ENCODE results near the gene SYPL2.

The SYPL2 gene

DNA sequence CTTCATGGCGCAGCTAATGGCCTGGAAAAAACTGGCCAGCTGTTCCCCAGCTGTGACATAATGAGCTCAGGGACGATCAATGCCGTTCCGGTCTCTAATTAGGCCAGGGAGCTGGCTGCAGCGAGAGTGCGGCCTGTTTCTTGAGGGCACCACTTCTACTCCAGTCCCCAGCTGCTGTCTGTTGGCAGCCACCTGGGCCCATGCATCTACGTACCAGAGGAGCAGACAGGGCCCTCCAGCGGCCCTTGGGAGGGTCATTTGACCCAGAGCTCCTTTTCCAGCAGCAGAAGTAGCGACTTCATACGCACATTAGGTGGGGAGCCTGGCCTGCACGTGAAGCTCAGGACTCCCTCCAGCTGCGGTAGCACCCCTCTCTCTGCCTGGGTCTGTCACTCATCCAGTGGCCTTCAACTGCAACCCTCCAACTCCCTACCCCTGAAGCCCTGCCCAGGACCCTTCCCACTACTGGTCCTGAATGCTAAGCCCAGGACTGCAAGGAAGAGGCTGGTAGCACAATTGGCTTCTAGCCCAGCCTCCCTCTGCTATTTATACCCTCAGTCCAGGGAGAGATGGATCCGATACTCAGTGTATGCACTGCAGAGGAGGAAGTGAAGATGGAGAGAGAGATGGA, 64.2 kb downstream of the SYPL2 start:
- DNase-seq (ENCODE audit: low read depth) = no peak
- no peak overlapping the region for H3K4me3 ChIP-seq (ENCODE audit: low read length)
- TF ChIP-seq, protein P1, sequence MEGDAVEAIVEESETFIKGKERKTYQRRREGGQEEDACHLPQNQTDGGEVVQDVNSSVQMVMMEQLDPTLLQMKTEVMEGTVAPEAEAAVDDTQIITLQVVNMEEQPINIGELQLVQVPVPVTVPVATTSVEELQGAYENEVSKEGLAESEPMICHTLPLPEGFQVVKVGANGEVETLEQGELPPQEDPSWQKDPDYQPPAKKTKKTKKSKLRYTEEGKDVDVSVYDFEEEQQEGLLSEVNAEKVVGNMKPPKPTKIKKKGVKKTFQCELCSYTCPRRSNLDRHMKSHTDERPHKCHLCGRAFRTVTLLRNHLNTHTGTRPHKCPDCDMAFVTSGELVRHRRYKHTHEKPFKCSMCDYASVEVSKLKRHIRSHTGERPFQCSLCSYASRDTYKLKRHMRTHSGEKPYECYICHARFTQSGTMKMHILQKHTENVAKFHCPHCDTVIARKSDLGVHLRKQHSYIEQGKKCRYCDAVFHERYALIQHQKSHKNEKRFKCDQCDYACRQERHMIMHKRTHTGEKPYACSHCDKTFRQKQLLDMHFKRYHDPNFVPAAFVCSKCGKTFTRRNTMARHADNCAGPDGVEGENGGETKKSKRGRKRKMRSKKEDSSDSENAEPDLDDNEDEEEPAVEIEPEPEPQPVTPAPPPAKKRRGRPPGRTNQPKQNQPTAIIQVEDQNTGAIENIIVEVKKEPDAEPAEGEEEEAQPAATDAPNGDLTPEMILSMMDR (conservative IDR thresholded peaks at IDR 0.05; ENCODE audit: low read depth, low read length) = no peak

DNA sequence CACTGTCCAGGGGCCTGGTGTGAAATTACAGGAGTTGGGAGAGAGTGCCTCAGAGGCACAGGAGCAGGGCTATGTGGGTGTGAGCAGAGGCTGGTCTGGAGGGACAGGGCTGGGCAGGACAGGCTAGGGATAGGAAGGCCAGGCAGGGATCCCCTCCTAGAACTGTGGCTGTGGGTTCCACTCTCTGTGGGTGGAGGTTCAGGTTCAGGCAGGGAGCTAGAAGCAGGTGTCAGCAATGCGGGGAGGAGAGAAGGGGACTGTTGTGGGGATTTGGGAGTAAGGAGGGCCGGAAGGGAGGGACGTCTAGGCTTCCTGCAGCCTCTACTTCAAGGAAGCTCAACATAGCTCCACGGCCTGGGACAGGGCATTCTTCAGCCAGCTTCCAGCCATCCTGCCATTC, 65.0 kb downstream of the SYPL2 start:
- TF ChIP-seq, protein P1 (conservative IDR thresholded peaks at IDR 0.05; ENCODE audit: low read depth, low read length) = no peak
- DNase-seq (ENCODE audit: low read depth) = no peak
- no peak overlapping the region for H3K4me3 ChIP-seq (ENCODE audit: low read length)
